ENCODE measurements around the gene TMBIM1.

DNA sequence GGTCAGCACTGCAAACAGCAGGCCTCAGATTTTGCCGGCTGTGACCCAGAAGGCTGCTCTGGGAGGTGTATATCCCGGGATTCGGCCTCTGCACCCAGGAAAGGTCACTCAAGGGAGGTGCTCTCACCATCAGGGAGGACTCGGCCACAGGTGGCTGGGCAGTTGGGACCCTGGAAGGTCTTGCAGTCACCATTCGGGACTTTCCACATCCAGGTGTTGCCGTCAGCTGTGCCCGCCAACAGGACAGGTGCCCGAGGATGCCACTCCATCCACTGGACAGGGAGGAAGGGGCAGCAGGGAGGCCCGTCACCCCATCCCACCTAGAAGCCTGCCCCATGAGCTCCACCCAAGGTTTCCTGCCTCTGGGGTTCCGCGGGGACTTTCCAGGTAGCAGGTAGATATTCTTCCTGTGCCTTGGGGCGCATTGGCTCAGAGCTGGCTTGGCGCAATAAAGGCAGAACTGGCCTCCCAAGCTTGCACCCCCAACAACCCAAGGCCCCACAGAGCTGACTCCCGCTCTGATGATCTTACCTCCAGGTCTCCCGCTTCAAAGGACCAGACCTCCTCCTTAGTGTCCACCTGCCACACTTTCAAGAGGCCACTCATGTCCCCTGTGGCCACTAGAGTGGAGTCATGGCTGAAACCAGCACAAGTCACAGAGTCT, 25.9 kb downstream of the TMBIM1 start:
- TF ChIP-seq, protein P1, sequence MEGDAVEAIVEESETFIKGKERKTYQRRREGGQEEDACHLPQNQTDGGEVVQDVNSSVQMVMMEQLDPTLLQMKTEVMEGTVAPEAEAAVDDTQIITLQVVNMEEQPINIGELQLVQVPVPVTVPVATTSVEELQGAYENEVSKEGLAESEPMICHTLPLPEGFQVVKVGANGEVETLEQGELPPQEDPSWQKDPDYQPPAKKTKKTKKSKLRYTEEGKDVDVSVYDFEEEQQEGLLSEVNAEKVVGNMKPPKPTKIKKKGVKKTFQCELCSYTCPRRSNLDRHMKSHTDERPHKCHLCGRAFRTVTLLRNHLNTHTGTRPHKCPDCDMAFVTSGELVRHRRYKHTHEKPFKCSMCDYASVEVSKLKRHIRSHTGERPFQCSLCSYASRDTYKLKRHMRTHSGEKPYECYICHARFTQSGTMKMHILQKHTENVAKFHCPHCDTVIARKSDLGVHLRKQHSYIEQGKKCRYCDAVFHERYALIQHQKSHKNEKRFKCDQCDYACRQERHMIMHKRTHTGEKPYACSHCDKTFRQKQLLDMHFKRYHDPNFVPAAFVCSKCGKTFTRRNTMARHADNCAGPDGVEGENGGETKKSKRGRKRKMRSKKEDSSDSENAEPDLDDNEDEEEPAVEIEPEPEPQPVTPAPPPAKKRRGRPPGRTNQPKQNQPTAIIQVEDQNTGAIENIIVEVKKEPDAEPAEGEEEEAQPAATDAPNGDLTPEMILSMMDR (IDR thresholded peaks at IDR 0.05), result no peak
- TF ChIP-seq POLR2AphosphoS5 (IDR thresholded peaks at IDR 0.05) (no peak), POLR2A (IDR thresholded peaks at IDR 0.05) (no peak), EP300 (IDR thresholded peaks at IDR 0.05) (no peak)

Data from stomach (tissue), 4 donors.